Neuronal stem cell (in vitro differentiated cells): ENCODE data around the gene PER1.

Experiments
- DNase-seq: peaks from one replicate; pipeline ENCODE4 v3.0.0-alpha.2; 2013; ENCODE audit warnings: low spot score
- H2AFZ ChIP-seq: one replicate; pipeline ENCODE4 v1.6.1; 2013; ENCODE audit warnings: mild to moderate bottlenecking, low read length, inconsistent platforms
- H2AK5ac ChIP-seq: 2 replicates; pipeline ENCODE4 v1.6.1; 2013; ENCODE audit warnings: low read depth, mild to moderate bottlenecking, inconsistent platforms, low read length, moderate library complexity, mixed read lengths
- H2BK120ac ChIP-seq: 2 replicates; pipeline ENCODE4 v1.6.1; 2013; ENCODE audit warnings: low read depth, mild to moderate bottlenecking, inconsistent platforms, low read length, moderate library complexity, mixed read lengths
- H2BK12ac ChIP-seq: one replicate; pipeline ENCODE4 v1.6.1; 2013; ENCODE audit warnings: low read length, inconsistent platforms
- H2BK15ac ChIP-seq: 2 replicates; pipeline ENCODE4 v1.6.1; 2013; ENCODE audit warnings: mild to moderate bottlenecking, low read length, inconsistent platforms, mixed read lengths
- H2BK5ac ChIP-seq: one replicate; pipeline ENCODE4 v1.6.1; 2013; ENCODE audit warnings: inconsistent platforms, mild to moderate bottlenecking, low read length, moderate library complexity
- H3K14ac ChIP-seq: one replicate; pipeline ENCODE4 v1.6.1; 2013; ENCODE audit warnings: low read length, inconsistent platforms
- H3K18ac ChIP-seq: 2 replicates; pipeline ENCODE4 v1.6.1; 2013; ENCODE audit warnings: low read length, inconsistent platforms
- H3K23ac ChIP-seq: 2 replicates; pipeline ENCODE4 v1.6.1; 2013; ENCODE audit warnings: low read depth, mild to moderate bottlenecking, mixed read lengths, low read length, inconsistent platforms; ENCODE audit not compliant: poor library complexity
- H3K27ac ChIP-seq: replicated peaks from 3 replicates; pipeline ENCODE4 v1.5.1; 2013; ENCODE audit warnings: low read length, inconsistent platforms
- H3K27me3 ChIP-seq, 3 experiments: 2 replicates each; pipeline ENCODE4 v1.6.1; 2013; ENCODE audit warnings: low read length in 3 of 3, mild to moderate bottlenecking in 2 of 3, inconsistent platforms in 1 of 3, low read depth in 1 of 3, mixed read lengths in 1 of 3, moderate library complexity in 1 of 3; ENCODE audit not compliant: control insufficient read depth in 3 of 3, insufficient read depth in 3 of 3
- H3K36me3 ChIP-seq, 2 donors: replicated peaks in 1 of 2; 2 replicates each; pipeline ENCODE4 v1.6.1; 2013; ENCODE audit warnings: low read length in 2 of 2; ENCODE audit not compliant: control insufficient read depth in 2 of 2, insufficient read depth in 2 of 2
- H3K4ac ChIP-seq: 2 replicates; pipeline ENCODE4 v1.6.1; 2013; ENCODE audit warnings: inconsistent platforms, mild to moderate bottlenecking, low read length, moderate library complexity
- H3K4me1 ChIP-seq, 2 donors: 1 replicate in 1 of 2; 2 replicates in 1 of 2; pipeline ENCODE4 v1.6.1; 2013; ENCODE audit warnings: low read length in 2 of 2, low read depth in 1 of 2; ENCODE audit not compliant: control insufficient read depth in 2 of 2, insufficient read depth in 1 of 2
- H3K4me2 ChIP-seq: one replicate; pipeline ENCODE4 v1.6.1; 2013; ENCODE audit warnings: mild to moderate bottlenecking, low read length, inconsistent platforms; ENCODE audit not compliant: insufficient read depth, poor library complexity, severe bottlenecking
- H3K4me3 ChIP-seq, 2 donors: 2 replicates each; pipeline ENCODE4 v1.5.1; 2013; ENCODE audit warnings: low read length in 2 of 2, mild to moderate bottlenecking in 2 of 2, inconsistent platforms in 1 of 2, moderate library complexity in 1 of 2
- H3K79me1 ChIP-seq: one replicate; pipeline ENCODE4 v1.6.1; 2013; ENCODE audit warnings: low read depth, mild to moderate bottlenecking, inconsistent platforms, low read length, moderate library complexity
- H3K9ac ChIP-seq: one replicate; pipeline ENCODE4 v1.6.1; 2013; ENCODE audit warnings: mild to moderate bottlenecking, low read depth, low read length, inconsistent platforms; ENCODE audit not compliant: poor library complexity
- H3K9me3 ChIP-seq, 2 donors: replicated peaks in 1 of 2; 2 replicates each; pipeline versions ENCODE3 to v1.6.1; 2013; ENCODE audit warnings: low read length in 2 of 2, mild to moderate bottlenecking in 2 of 2, inconsistent platforms in 1 of 2, low read depth in 1 of 2, mixed read lengths in 1 of 2, moderate library complexity in 1 of 2; ENCODE audit not compliant: control insufficient read depth in 2 of 2, insufficient read depth in 1 of 2
- H4K8ac ChIP-seq: one replicate; pipeline ENCODE4 v1.6.1; 2013; ENCODE audit warnings: low read depth, mild to moderate bottlenecking, inconsistent platforms, low read length, moderate library complexity
- H4K91ac ChIP-seq: one replicate; pipeline ENCODE4 v1.6.1; 2013; ENCODE audit warnings: low read length, low read depth, mild to moderate bottlenecking, inconsistent platforms; ENCODE audit not compliant: poor library complexity
- WGBS, 2 donors: extraction: QIAGEN DNeasy Blood & Tissue Kit; methylation state at CpG; one replicate each; pipeline ENCODE4 v1.1.7; 2013; ENCODE audit warnings: missing lambda C conversion rate in 2 of 2, mixed read lengths in 1 of 2; ENCODE audit not compliant: insufficient read length in 2 of 2, insufficient replicate concordance in 1 of 2; ENCODE audit errors: extremely low coverage in 2 of 2; 5-methylcytosine and 5-hydroxymethylcytosine counted together

The PER1 gene

DNA sequence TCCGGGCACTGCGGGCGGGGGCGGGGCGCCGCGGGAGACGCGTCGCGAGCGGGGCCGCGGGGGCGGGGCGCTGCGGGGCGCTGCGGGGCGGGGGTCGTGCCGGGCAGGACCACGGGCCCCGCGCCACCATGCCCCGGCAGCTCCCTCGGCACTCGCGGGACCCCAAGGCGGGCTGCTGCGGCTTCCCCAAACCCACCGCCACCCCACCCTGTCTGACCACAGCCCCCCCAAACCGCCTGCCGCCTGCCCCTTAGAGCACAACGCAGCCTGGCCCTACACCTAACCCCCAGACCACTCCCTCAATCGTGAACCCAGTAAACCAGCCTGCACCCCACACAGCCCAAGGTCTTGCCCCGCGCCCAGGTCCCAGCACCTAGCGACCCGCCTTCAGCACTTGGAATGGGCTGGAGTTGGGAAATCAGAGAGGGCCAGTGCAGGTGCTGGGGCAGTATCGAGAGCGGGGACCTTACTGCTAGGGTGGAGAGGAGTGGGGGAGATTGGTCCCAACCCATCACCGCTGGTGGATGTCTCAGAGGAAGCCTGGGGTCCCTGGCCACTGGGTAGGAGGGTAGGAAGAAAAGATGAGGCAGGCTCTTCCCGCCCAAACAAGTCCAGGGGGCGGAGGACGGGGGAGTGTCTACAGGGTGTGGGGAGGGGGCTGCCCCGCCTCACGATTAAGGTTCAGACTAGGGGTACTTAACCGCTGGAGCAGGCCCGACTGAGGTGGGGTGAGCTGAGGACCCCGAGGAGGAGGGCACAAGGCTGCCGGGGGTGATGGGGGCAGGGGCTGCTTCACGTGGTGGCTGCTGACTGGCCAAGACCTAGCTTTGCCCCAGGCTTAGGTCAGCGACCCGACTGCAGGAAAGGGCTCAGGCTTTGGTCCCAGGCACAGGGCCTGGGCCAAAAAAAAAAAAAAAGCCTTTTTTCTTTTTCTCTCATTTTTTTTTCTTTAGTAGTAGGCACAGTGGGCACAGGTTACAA lies 11.1 kb upstream of the PER1 start:
- Histone ChIP-seq H3K4me2 (peak overlapping the region; percentile 100), H3K18ac (peak overlapping the region; percentile 100), H3K9ac (peak overlapping the region; percentile 98), H3K79me1 (peaks cover 13% of the 10 kb centered on the region), H3K36me3 (peaks cover 22 to 36% of the 10 kb centered on the region in 2 donors), H4K8ac (peak overlapping the region; percentile 89), H2BK120ac (peak overlapping the region; percentile 84), H3K23ac (peak overlapping the region; percentile 92), H2AK5ac (peak overlapping the region; percentile 99), H2BK5ac (peak overlapping the region; percentile 91), H4K91ac (peak overlapping the region; percentile 99), H2BK12ac (peak overlapping the region; percentile 75), H2BK15ac (peak overlapping the region; percentile 99), H3K4me1 (peaks cover 23 to 30% of the 10 kb centered on the region in 2 donors), H2AFZ (peak overlapping the region; percentile 79), H3K9me3 (no peaks in the 10 kb centered on the region), H3K27ac (peak overlapping the region; percentile 97), H3K4ac (peak overlapping the region; percentile 100), H3K14ac (peak overlapping the region; percentile 98), H3K4me3 (peak overlapping the region; percentile 79 to 97), H3K27me3 (no peaks in the 10 kb centered on the region)
- DNase-seq = no peak
- WGBS, 2 donors = no CpG with 5 or more reads among the region's 55 CpGs

DNA sequence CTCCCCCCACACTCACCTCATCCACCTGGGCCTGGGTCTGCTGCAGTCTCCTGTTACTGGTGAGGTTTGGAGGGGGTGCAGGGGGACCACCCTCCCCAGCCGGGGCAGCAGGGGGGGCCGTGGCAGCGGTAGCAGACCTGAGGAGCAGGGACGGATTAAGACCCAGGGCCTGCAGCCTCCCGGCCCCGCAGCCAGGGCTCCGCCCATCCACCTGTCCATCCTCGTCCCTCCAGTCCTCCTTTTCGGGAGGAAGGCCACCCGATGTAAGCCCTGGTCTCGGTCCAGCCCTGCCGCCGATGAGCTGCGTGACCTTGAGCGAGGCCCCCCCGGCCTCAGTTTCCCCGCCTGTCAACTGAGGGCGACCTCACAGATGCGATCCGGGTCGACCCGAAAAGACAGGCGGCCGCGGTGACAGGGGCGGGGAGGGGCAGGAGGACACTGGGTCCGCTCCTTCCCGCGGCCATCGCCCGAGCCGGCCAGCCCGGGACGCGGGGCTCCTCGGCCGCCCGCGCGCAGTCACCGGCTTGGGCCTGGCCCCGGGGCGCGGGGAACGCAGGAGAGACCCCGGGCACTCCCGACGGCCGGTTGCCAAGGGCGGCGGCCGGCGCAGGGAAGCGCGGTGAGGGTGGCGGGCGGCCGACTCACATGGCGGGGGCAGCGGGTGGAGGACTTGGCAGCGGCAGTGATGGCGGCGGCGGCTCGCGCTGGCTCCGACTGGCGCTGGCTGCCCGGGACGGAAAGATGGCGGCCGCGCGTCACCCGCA lies 10.2 kb upstream of the PER1 start, which contains the start of gene VAMP2:
TSS of gene VAMP2 (minus strand) at position 716 of the 764 bp plus-strand sequence. CDS start at position 647, 69 bp downstream.
- peak within 1 kb of the TSS; percentile 91 for H2BK5ac ChIP-seq
- H2AK5ac ChIP-seq = peak within 1 kb of the TSS; percentile 99
- WGBS, 2 donors = no CpG with 5 or more reads among the region's 75 CpGs
- H3K9me3 ChIP-seq = no peaks in the 10 kb centered on the region
- H3K27ac ChIP-seq = peak within 1 kb of the TSS; percentile 97
- no peaks in the 10 kb centered on the region for H3K27me3 ChIP-seq
- H3K4ac ChIP-seq = peak within 1 kb of the TSS; percentile 100
- H3K23ac ChIP-seq = peak within 1 kb of the TSS; percentile 92
- peak within 1 kb of the TSS; percentile 75 for H2BK12ac ChIP-seq
- H3K36me3 ChIP-seq = peaks cover 22 to 40% of the 10 kb centered on the region in 2 donors
- peak within 1 kb of the TSS; percentile 84 for H2BK120ac ChIP-seq
- H3K18ac ChIP-seq = peak within 1 kb of the TSS; percentile 100
- peak within 1 kb of the TSS; percentile 98 for H3K14ac ChIP-seq
- H2AFZ ChIP-seq = peak within 1 kb of the TSS; percentile 79
- H2BK15ac ChIP-seq = peak within 1 kb of the TSS; percentile 99
- peak within 1 kb of the TSS; percentile 89 for H4K8ac ChIP-seq
- DNase-seq = no peak
- H4K91ac ChIP-seq = peak within 1 kb of the TSS; percentile 99
- H3K4me3 ChIP-seq = peak within 1 kb of the TSS; percentile 97 to 98
- H3K79me1 ChIP-seq = peaks cover 13% of the 10 kb centered on the region
- peak within 1 kb of the TSS; percentile 99 for H3K9ac ChIP-seq
- H3K4me1 ChIP-seq = peaks cover 23 to 30% of the 10 kb centered on the region in 2 donors
- H3K4me2 ChIP-seq = peak within 1 kb of the TSS; percentile 100

DNA sequence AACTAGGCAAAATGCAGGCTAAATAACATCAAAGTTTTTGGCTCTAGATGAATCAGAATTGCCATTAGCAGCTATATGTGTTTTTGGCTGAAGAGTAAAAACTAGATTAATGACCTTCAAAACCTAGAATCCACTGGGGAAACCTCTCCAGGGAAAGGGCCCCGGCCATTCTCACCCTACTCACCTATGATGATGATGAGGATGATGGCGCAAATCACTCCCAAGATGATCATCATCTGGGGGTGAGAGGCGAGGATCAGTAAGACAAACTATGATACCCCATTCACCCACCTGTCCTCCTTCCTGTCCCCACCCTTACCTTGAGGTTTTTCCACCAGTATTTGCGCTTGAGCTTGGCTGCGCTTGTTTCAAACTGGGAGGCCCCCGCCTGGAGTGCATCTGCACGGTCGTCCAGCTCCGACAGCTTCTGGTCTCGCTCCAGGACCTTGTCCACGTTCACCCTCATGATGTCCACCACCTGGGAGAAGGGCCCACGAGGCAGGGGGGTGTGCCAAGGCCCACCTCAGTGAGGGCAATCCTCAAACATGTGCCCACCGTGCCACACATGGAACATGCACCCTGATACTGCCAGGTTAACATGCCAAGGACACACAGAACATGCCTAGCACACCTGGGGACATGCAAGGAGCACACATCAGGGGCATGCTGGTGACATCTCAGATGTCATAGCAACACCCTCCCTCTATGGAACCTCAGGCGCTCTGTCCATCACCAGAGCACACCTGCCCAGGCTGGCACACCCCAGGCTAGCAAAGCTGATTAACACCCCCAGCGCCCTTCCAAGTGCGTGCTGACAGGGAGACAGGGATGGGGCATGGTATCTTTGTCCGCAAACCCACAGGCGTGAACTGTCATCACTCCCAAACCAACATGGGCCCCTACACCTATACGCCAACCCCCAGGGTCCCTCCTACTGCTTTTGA lies 9.4 kb upstream of the PER1 start:
- no CpG with 5 or more reads among the region's 19 CpGs for WGBS, 2 donors

More for the DNA sequence above, 9.4 kb upstream of the PER1 start:
- peak overlapping the region; percentile 78 for H3K4me2 ChIP-seq
- peak overlapping the region; percentile 95 for H2AK5ac ChIP-seq
- no peak overlapping the region for H2BK120ac ChIP-seq
- H3K9me3 ChIP-seq = no peaks in the 10 kb centered on the region
- H2BK15ac ChIP-seq = no peak overlapping the region
- H4K8ac ChIP-seq = no peak overlapping the region
- H3K27me3 ChIP-seq = no peaks in the 10 kb centered on the region
- H3K9ac ChIP-seq = peak overlapping the region; percentile 99
- no peak overlapping the region for H3K4ac ChIP-seq
- no peak overlapping the region for H4K91ac ChIP-seq
- peaks cover 23 to 34% of the 10 kb centered on the region in 2 donors for H3K4me1 ChIP-seq
- no peak overlapping the region for H2AFZ ChIP-seq
- no peak overlapping the region for H2BK12ac ChIP-seq
- H3K14ac ChIP-seq = peak overlapping the region; percentile 98
- H3K4me3 ChIP-seq = peak overlapping the region; percentile 97 to 98
- peak overlapping the region; percentile 91 for H2BK5ac ChIP-seq
- H3K23ac ChIP-seq = peak overlapping the region; percentile 66
- H3K36me3 ChIP-seq = peaks cover 22 to 40% of the 10 kb centered on the region in 2 donors
- H3K27ac ChIP-seq = no peak overlapping the region
- peak overlapping the region; percentile 97 for H3K18ac ChIP-seq
- no peak for DNase-seq
- peaks cover 13% of the 10 kb centered on the region for H3K79me1 ChIP-seq
